HEK293 (cell line): ENCODE data around the gene CALML3.

Experiments used
- CTCF ChIA-PET: fragments of 350-600 bp; formaldehyde crosslinking; extraction: SDS; loops from one replicate; lab custom pipeline; 2021; ENCODE audit warnings: antibody characterized with exemption; lab: Yijun Ruan, JAX
- POLR2A ChIA-PET: fragments of 300-600 bp; formaldehyde crosslinking; extraction: SDS; loops from one replicate; lab custom pipeline; 2020; ENCODE audit warnings: antibody characterized with exemption, inconsistent platforms; lab: Yijun Ruan, JAX
- H3K27ac ChIP-seq: fragments of 200-500 bp; sonication (Bioruptor generic); 2 replicates; pipeline ENCODE4 v1.5.1; 2014; ENCODE audit warnings: low read depth, low read length, control low read depth, inconsistent platforms; ENCODE audit errors: extremely low read depth
- H3K36me3 ChIP-seq, 2 experiments: fragments of 200-500 bp in 1 of 2; sonication (Bioruptor generic) in 1 of 2; 1 replicate in 1 of 2; 2 replicates in 1 of 2; pipeline ENCODE4 v1.5.1; 2014 to 2017; ENCODE audit warnings: inconsistent platforms in 2 of 2, low read length in 2 of 2; ENCODE audit not compliant: control insufficient read depth in 2 of 2, insufficient read depth in 1 of 2
- H3K4me1 ChIP-seq: fragments of 200-500 bp; sonication (Bioruptor generic); 2 replicates; pipeline ENCODE4 v1.5.1; 2014; ENCODE audit warnings: mild to moderate bottlenecking, low read length, inconsistent platforms; ENCODE audit not compliant: control insufficient read depth, insufficient read depth
- H3K4me3 ChIP-seq: 2 replicates; pipeline ENCODE4 v1.5.1; 2011; ENCODE audit warnings: low read depth, mild to moderate bottlenecking, control low read depth, low read length, moderate library complexity
- H3K9me3 ChIP-seq: fragments of 200-500 bp; sonication (Bioruptor generic); 2 replicates; pipeline ENCODE4 v1.5.1; 2014; ENCODE audit warnings: low read depth, low read length, inconsistent platforms; ENCODE audit not compliant: control insufficient read depth, insufficient read depth
- GLI2 ChIP-seq: fragments of 450-650 bp; formaldehyde crosslinking; IDR thresholded peaks from 2 replicates; pipeline ENCODE4; 2017; ENCODE audit warnings: missing biosample characterization, missing genetic modification characterization, low read depth, borderline replicate concordance
- KLF16 ChIP-seq: fragments of 450-650 bp; formaldehyde crosslinking; IDR thresholded peaks from 2 replicates; pipeline ENCODE4 v1.5.1; 2017; ENCODE audit warnings: missing biosample characterization, missing genetic modification characterization
- MEIS1 ChIP-seq: sonication (generic); formaldehyde crosslinking; IDR thresholded peaks from 2 replicates; pipeline ENCODE4 v1.8.1; 2022; ENCODE audit warnings: missing genetic modification reagents, mild to moderate bottlenecking, borderline replicate concordance
- MZF1 ChIP-seq: fragments of 450-650 bp; formaldehyde crosslinking; IDR thresholded peaks from 2 replicates; pipeline ENCODE4 v1.5.1; 2017; ENCODE audit warnings: missing biosample characterization, missing genetic modification characterization, borderline replicate concordance
- REST ChIP-seq: fragments of 450-650 bp; formaldehyde crosslinking; IDR thresholded peaks from 2 replicates; pipeline ENCODE4 v1.5.1; 2016; ENCODE audit warnings: missing biosample characterization, missing genetic modification characterization
- ZNF112 ChIP-seq: fragments of 450-650 bp; formaldehyde crosslinking; IDR thresholded peaks from 2 replicates; pipeline ENCODE4 v1.5.0; 2017; ENCODE audit warnings: missing biosample characterization, missing genetic modification characterization
- ZNF211 ChIP-seq: fragments of 450-650 bp; formaldehyde crosslinking; IDR thresholded peaks from 2 replicates; pipeline ENCODE4 v1.5.1; 2016; ENCODE audit warnings: low read depth, missing biosample characterization, missing genetic modification characterization
- ZNF266 ChIP-seq: fragments of 450-650 bp; formaldehyde crosslinking; IDR thresholded peaks from 2 replicates; pipeline ENCODE4 v1.5.1; 2016; ENCODE audit warnings: missing biosample characterization, missing genetic modification characterization, low read depth
- ZNF274 ChIP-seq, 2 experiments: fragments of 200-500 bp in 1 of 2; fragments of 450-650 bp in 1 of 2; sonication (Bioruptor generic) in 1 of 2; formaldehyde crosslinking in 1 of 2; IDR thresholded peaks; 2 replicates each; pipeline versions ENCODE4 v1.5.1 to v1.6.1; 2014 to 2016; ENCODE audit warnings: borderline replicate concordance in 1 of 2, inconsistent platforms in 1 of 2, low read length in 1 of 2, missing biosample characterization in 1 of 2, missing genetic modification characterization in 1 of 2
- ZNF292 ChIP-seq: fragments of 450-650 bp; formaldehyde crosslinking; IDR thresholded peaks from 2 replicates; pipeline ENCODE4 v1.5.1; 2016; ENCODE audit warnings: low read depth, missing biosample characterization, missing genetic modification characterization, borderline replicate concordance
- ZNF362 ChIP-seq: fragments of 450-650 bp; formaldehyde crosslinking; IDR thresholded peaks from 2 replicates; pipeline ENCODE4 v1.5.1; 2016; ENCODE audit warnings: missing biosample characterization, missing genetic modification characterization
- ZNF37A ChIP-seq: fragments of 450-650 bp; IDR thresholded peaks from 2 replicates; pipeline ENCODE4 v1.5.1; 2018; ENCODE audit warnings: missing biosample characterization, missing genetic modification characterization
- ZNF423 ChIP-seq: fragments of 450-650 bp; formaldehyde crosslinking; IDR thresholded peaks from 2 replicates; pipeline ENCODE4 v1.5.1; 2016; ENCODE audit warnings: missing biosample characterization, missing genetic modification characterization
- ZNF623 ChIP-seq: fragments of 450-650 bp; formaldehyde crosslinking; IDR thresholded peaks from 2 replicates; pipeline ENCODE4 v1.5.1; 2016; ENCODE audit warnings: missing biosample characterization, missing genetic modification characterization
- ZNF664 ChIP-seq: fragments of 450-650 bp; formaldehyde crosslinking; IDR thresholded peaks from 2 replicates; pipeline ENCODE4 v1.5.1; 2016; ENCODE audit warnings: missing biosample characterization, missing genetic modification characterization
- ZNF830 ChIP-seq: fragments of 450-650 bp; IDR thresholded peaks from 2 replicates; pipeline ENCODE4 v1.5.0; 2018; ENCODE audit warnings: missing biosample characterization, missing genetic modification characterization, low read depth, mild to moderate bottlenecking, moderate library complexity
- ZXDB ChIP-seq: fragments of 450-650 bp; formaldehyde crosslinking; IDR thresholded peaks from 2 replicates; pipeline ENCODE4 v1.5.1; 2016; ENCODE audit warnings: missing biosample characterization, missing genetic modification characterization
- TF ChIP-seq, protein P1 (sequence below): fragments of 450-650 bp; formaldehyde crosslinking; IDR thresholded peaks from 2 replicates; pipeline ENCODE4 v1.5.1; 2016; ENCODE audit warnings: missing biosample characterization, missing genetic modification characterization
- TF ChIP-seq, protein P2 (sequence below): IDR thresholded peaks from 2 replicates; pipeline ENCODE4 v1.6.1; 2011; ENCODE audit warnings: mild to moderate bottlenecking, low read depth, low read length, borderline replicate concordance
- TF ChIP-seq, protein P3 (sequence below): fragments of 450-650 bp; formaldehyde crosslinking; IDR thresholded peaks from 2 replicates; pipeline ENCODE4 v1.5.1; 2016; ENCODE audit warnings: missing biosample characterization, missing genetic modification characterization

The CALML3 gene

GRCh38 chr10:5522913-5523560, 1.7 kb upstream of the CALML3 start:
- CTCF ChIA-PET: no interaction called here
- Histone ChIP-seq H3K4me1 (0 out of 2 replicates have a peak, but pooled peaks cover 2% of the 10 kb centered on the region), H3K4me3 (no peak overlapping the region), H3K9me3 (no peaks in the 10 kb centered on the region), H3K36me3 (no peaks in the 10 kb centered on the region), H3K27ac (no peak overlapping the region)
- TF ChIP-seq ZNF292 (tag by site-specific recombination) (no peak), ZNF423 (tag by site-specific recombination) (no peak), MZF1 (no peak), ZNF274 (IDR thresholded peaks at IDR 0.05; ENCODE audit: low read length) (no peak), ZNF274 (tag by site-specific recombination; IDR thresholded peaks at IDR 0.05; ENCODE audit: borderline replicate concordance) (no peak), ZNF830 (tag by site-specific recombination) (no peak), KLF16 (tag by site-specific recombination) (no peak), ZNF37A (tag by site-specific recombination) (no peak), ZNF211 (no peak), ZNF623 (tag by site-specific recombination) (no peak), ZXDB (no peak), GLI2 (tag by site-specific recombination) (no peak), MEIS1 (CRISPR knock-in tag) (no peak), ZNF664 (tag by site-specific recombination) (no peak), ZNF112 (tag by site-specific recombination) (no peak), REST (tag by site-specific recombination) (no peak), ZNF362 (no peak), ZNF266 (tag by site-specific recombination) (no peak)
- TF ChIP-seq, protein P1, sequence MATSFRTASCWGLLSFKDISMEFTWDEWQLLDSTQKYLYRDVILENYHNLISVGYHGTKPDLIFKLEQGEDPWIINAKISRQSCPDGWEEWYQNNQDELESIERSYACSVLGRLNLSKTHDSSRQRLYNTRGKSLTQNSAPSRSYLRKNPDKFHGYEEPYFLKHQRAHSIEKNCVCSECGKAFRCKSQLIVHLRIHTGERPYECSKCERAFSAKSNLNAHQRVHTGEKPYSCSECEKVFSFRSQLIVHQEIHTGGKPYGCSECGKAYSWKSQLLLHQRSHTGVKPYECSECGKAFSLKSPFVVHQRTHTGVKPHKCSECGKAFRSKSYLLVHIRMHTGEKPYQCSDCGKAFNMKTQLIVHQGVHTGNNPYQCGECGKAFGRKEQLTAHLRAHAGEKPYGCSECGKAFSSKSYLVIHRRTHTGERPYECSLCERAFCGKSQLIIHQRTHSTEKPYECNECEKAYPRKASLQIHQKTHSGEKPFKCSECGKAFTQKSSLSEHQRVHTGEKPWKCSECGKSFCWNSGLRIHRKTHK: no peak
- TF ChIP-seq, protein P2, sequence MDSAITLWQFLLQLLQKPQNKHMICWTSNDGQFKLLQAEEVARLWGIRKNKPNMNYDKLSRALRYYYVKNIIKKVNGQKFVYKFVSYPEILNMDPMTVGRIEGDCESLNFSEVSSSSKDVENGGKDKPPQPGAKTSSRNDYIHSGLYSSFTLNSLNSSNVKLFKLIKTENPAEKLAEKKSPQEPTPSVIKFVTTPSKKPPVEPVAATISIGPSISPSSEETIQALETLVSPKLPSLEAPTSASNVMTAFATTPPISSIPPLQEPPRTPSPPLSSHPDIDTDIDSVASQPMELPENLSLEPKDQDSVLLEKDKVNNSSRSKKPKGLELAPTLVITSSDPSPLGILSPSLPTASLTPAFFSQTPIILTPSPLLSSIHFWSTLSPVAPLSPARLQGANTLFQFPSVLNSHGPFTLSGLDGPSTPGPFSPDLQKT: no peak
- TF ChIP-seq, protein P3, sequence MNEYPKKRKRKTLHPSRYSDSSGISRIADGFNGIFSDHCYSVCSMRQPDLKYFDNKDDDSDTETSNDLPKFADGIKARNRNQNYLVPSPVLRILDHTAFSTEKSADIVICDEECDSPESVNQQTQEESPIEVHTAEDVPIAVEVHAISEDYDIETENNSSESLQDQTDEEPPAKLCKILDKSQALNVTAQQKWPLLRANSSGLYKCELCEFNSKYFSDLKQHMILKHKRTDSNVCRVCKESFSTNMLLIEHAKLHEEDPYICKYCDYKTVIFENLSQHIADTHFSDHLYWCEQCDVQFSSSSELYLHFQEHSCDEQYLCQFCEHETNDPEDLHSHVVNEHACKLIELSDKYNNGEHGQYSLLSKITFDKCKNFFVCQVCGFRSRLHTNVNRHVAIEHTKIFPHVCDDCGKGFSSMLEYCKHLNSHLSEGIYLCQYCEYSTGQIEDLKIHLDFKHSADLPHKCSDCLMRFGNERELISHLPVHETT (tag by site-specific recombination): no peak
- POLR2A ChIA-PET: interaction anchor here (0.5 kb wide), 1 partner anchor 31 kb away, joined by 3 read pairs; no protein-coding TSS in a partner anchor
